ENCODE results near the gene OR7C1.
A peak's percentile ranks its signal among the peaks of the same experiment; 100 is the strongest.
"Not testable (repeated sequence)": the region's sequence is repeated elsewhere in the genome, so short reads cannot be mapped to it uniquely, and the experiment has no call there.

Gene OR7C1

DNA sequence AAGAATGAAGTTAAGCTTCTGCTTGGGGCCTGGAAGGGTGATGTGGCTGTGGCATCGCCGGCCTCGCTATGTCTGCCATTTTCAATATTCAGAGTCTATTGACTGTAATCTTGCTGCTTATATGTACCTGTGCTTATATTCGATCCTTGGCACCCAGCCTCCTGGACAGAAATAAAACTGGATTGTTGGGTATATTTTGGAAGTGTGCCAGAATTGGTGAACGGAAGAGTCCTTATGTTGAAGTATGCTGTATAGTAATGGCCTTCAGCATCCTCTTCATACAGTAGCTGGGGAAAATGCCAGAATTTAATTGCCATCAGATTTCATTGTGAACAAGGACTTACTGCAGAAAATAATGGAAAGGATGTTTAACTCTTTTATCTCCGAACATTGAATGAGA lies 42.7 kb downstream of the OR7C1 start:
- in situ Hi-C loops (cut with MboI; ENCODE audit: low pct_unique_long_range_greater_than_20kb, low sequenced_read_pairs); DNase-seq: not testable (repeated sequence)

DNA sequence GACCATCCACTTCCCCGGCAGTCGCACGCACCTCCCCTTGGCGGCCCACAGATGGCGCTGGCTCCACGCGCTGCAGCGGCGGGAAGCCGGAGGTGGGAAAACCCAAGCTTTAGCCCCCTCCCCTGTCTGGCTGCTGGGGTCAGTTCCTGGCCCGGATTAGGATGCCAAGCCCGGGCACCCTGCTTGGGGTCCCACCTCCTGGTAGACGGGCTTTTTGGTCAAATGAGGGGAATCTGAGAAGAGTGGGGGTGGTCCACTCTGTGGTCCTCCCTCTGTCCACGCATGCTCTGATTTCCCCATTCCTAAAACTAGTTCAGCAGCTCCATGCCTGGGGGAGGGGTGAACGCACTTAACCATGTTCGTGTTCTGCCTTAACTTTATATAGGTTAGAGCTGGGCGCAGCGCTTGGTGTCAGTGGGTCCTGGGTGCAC lies 48.5 kb downstream of the OR7C1 start:
- in situ Hi-C loops (cut with MboI; ENCODE audit: low pct_unique_long_range_greater_than_20kb, low sequenced_read_pairs): no loop called here
- DNase-seq: peak; percentile 42

GRCh38 chr19:14785102-14785793 lies 49.7 kb downstream of the OR7C1 start:
- in situ Hi-C loops (cut with MboI; ENCODE audit: low pct_unique_long_range_greater_than_20kb, low sequenced_read_pairs): not testable (repeated sequence)
- peak; percentile 93 for DNase-seq

GRCh38 chr19:14784730-14785101 lies 50.3 kb downstream of the OR7C1 start:
- peak; percentile 76 for DNase-seq
- in situ Hi-C loops (cut with MboI; ENCODE audit: low pct_unique_long_range_greater_than_20kb, low sequenced_read_pairs): not testable (repeated sequence)

GRCh38 chr19:14783410-14783998 lies 51.5 kb downstream of the OR7C1 start:
- in situ Hi-C loops (cut with MboI; ENCODE audit: low pct_unique_long_range_greater_than_20kb, low sequenced_read_pairs): not testable (repeated sequence)
- peak; percentile 48 for DNase-seq

DNA sequence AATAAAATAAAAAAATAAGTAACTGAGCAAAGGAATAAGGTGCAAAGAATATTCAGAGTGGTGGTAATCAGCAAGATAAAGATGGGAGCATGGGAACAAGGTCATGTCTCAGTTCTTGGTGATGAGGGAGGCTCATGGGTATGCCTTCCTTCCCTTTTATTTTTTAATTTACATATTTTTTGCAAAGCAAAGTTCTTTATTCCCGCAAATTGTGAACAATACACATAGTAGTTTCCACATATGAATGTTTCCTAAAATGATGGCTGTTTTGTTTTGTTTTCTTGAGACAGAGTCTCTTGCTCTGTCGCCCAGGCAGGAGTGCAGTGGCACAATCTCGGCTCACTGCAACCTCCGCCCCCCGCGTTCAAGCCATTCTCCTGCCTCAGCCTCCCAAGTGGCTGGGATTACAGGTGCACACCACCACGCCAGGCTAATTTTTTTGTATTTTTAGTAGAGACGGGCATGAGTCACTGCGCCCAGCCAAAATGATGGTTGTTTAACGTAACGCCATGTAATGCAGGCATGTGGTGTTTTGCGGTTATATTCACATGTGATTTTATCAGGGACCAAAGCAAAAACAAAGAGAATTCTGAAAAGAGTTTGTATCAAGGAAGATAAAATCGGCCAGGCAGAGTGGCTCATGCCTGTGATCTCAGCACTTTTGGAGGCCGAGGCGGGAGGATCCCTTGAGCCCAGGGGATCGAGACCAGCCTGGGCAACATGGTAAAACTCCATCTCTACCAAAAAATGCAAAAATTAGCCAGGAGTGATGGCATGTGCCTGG lies 52.2 kb downstream of the OR7C1 start:
- in situ Hi-C loops (cut with MboI; ENCODE audit: low pct_unique_long_range_greater_than_20kb, low sequenced_read_pairs): no loop called here
- DNase-seq: no peak

DNA sequence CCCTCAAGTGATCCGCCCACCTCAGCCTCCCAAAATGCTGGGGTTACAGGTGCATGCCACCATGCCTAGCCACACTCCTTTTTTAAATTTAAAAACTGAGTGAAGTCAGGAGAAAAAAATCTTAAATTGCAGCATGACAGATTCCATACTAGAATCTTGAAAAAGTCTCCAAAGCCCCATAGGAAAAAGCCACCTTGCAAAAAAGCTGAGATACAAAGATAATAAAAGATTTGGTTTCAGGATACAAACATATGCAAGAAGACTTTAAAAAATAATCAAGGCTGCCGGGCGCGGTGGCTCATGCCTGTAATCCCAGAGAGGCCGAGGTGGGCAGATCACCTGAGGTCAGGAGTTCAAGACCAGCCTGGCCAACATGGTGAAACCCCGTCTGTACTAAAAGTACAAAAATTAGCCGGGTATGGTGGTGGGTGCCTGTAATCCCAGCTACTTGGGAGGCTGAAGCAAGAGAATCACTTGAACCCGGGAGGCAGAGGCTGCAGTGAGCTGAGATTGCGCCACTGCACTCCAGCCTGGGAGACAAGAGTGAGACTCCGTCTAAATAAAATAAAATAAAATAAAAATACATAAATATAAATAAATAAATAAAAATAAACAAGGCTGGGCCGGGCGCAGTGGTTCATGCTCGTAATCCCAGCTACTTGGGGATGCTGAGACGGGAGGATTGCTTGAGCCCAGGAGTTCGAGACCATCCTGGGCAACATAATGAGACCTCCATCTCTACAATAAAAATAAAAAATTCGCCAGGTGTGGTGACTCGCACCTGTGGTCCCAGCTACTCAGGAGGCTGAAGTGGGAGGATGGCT lies 53.1 kb downstream of the OR7C1 start:
- in situ Hi-C loops (cut with MboI; ENCODE audit: low pct_unique_long_range_greater_than_20kb, low sequenced_read_pairs); DNase-seq: not testable (repeated sequence)

DNA sequence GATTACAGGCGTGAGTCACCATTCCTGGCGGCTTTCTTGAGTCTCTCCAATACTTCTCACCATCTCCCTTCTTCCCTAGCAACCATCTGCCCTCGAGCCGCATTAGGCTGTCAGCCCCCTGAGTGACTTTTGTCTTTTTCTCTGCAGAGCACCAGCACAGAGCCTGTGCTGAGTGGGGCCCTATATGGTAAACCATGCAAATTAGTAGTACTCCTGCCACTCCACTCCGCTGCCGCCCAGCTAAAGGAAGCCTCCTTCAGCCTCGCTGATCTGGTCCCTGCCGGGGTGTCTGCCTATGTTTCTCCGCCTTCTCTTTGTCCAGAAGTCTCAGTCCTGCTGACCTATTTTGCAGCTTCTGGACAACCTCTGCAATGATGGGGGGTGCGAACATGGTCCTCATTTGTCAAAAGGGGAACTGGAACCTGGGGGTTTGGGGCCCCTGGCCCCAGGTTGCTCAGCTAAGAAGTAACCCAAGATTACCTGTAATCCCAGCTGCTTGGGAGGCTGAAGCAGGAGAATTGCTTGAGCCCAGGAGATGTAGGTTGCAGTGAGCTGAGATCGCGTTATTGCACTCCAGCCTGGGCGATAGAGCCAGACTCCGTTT lies 54.3 kb downstream of the OR7C1 start:
- DNase-seq; in situ Hi-C loops (cut with MboI; ENCODE audit: low pct_unique_long_range_greater_than_20kb, low sequenced_read_pairs): not testable (repeated sequence)

DNA sequence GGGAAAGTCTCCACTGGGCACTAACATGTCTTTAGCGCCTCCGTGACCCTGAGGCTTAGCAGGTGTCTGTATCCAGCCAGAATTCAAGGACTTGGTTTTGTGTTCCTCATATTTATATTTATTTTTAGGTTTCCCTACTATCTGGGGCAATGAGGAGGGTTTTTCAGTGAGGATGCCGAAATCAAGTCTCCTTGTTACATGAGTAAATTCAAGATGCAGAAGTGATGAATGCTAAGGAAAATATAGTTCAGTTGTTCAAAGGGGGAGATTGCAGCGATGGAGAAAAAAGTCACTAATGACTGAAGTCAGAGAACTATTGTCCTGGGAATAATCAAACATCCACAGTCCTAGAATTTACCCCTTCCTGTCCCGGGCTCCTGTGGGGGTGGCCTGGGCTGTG lies 55.8 kb downstream of the OR7C1 start:
- no peak for DNase-seq
- in situ Hi-C loops (cut with MboI; ENCODE audit: low pct_unique_long_range_greater_than_20kb, low sequenced_read_pairs): no loop called here

GRCh38 chr19:14778110-14778845 lies 56.7 kb downstream of the OR7C1 start, which contains the start of gene ADGRE2:
Gene ADGRE2, minus strand, starts transcription at chr19:14778560. Its CDS starts 1,804 bp downstream, at chr19:14776756.
- DNase-seq; in situ Hi-C loops (cut with MboI; ENCODE audit: low pct_unique_long_range_greater_than_20kb, low sequenced_read_pairs): not testable (repeated sequence)

- DNase-seq; in situ Hi-C loops (cut with MboI; ENCODE audit: low pct_unique_long_range_greater_than_20kb, low sequenced_read_pairs): not testable (repeated sequence)
These were observed 57.3 kb downstream of the OR7C1 start for GRCh38 chr19:14777645-14778044.

DNA sequence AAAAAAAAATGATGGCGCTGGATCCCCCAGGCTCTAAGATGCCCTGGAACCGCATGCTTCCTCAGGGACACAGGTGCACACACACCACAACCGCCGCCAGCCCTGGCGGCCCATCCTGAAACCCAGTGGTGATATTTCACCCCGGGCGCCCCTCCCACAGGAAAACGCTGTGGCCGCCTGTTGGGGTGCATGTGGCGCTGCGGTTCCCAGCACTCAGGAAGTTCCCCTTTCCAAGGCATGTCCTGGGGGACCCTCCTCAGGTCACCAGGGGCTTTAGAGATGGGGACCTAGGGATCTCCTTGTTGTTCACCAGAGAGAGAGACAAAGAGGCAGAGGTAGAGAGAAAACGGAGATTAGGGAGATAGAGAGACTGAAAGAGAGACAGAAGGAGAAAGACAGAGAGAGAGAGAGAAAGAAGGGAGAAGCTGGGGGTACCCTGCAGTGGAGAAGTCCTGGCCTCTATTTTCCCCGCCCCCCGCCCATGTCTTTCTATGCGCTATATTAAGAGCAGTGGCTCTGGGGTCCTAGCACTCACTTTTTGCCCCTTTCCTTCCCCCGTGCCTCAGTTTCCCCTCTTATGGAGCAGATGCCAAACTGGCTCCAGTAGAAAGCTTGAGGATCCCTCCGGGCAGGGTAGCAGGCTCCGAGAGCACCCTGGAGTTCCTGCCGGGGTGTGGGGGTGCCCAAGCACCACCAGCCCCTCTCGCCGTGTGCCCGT lies 59.0 kb downstream of the OR7C1 start:
- peak; percentile 31 for DNase-seq

GRCh38 chr19:14775326-14775725 lies 59.7 kb downstream of the OR7C1 start:
- in situ Hi-C loops (cut with MboI; ENCODE audit: low pct_unique_long_range_greater_than_20kb, low sequenced_read_pairs); DNase-seq: not testable (repeated sequence)

More for the DNA sequence above, 59.0 kb downstream of the OR7C1 start:
- in situ Hi-C loops (cut with MboI; ENCODE audit: low pct_unique_long_range_greater_than_20kb, low sequenced_read_pairs): no loop called here

GRCh38 chr19:14774373-14774772 lies 60.6 kb downstream of the OR7C1 start:
- in situ Hi-C loops (cut with MboI; ENCODE audit: low pct_unique_long_range_greater_than_20kb, low sequenced_read_pairs): no loop called here
- DNase-seq: no peak

- DNase-seq; in situ Hi-C loops (cut with MboI; ENCODE audit: low pct_unique_long_range_greater_than_20kb, low sequenced_read_pairs): not testable (repeated sequence)
These were observed 61.3 kb downstream of the OR7C1 start for GRCh38 chr19:14773722-14774121.

DNA sequence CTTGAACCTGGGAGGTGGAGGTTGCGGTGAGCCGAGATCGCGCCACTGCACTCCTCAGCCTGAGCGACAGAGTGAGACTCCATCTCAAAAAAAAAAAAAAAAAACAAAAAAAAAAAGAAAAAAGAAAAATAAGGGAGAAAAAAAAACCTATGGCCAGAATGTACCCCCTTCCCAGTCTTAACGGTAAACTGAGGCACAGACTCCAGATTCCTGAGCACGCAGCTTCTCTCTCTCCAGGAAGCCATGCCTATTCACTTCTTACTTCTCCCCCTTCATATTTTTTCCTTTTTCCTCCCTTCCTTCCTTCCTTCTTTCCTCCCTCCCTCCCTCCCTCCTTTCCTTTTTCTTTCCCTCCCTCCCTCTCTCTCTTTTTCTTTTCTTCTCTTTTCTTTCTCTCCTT lies 62.0 kb downstream of the OR7C1 start:
- no peak for DNase-seq
- in situ Hi-C loops (cut with MboI; ENCODE audit: low pct_unique_long_range_greater_than_20kb, low sequenced_read_pairs): no loop called here

- no peak for DNase-seq
- in situ Hi-C loops (cut with MboI; ENCODE audit: low pct_unique_long_range_greater_than_20kb, low sequenced_read_pairs): no loop called here
These were observed 62.5 kb downstream of the OR7C1 start for GRCh38 chr19:14772467-14772866.
